CD14-positive monocyte (primary cell): Measurements from ENCODE around the gene PAXX. TPM values are rescaled to one million over a fixed set of nuclear protein-coding genes. Genes with fewer than 3 reads are reported as not detected.

Experiments
- DNase-seq, 3 donors: peaks; one replicate each; pipeline ENCODE4 v3.0.0-alpha.2; 2011 to 2022
- H2AFZ ChIP-seq: 2 replicates; pipeline ENCODE4 v1.6.0; 2012; ENCODE audit warnings: mild to moderate bottlenecking, low read depth, low read length, inconsistent platforms; ENCODE audit not compliant: insufficient read depth, poor library complexity, severe bottlenecking
- H3K27ac ChIP-seq, 2 donors: 1 replicate in 1 of 2; 2 replicates in 1 of 2; pipeline ENCODE4 v1.5.1; 2012 to 2013; ENCODE audit warnings: low read length in 2 of 2, control low read depth in 1 of 2, inconsistent platforms in 1 of 2, low read depth in 1 of 2, mild to moderate bottlenecking in 1 of 2
- H3K27me3 ChIP-seq, 2 donors: one replicate each; pipeline versions ENCODE4 v1.6.0 to v1.6.1; 2011 to 2013; ENCODE audit warnings: low read length in 2 of 2; ENCODE audit not compliant: control insufficient read depth in 2 of 2, insufficient read depth in 2 of 2
- H3K36me3 ChIP-seq, 2 donors: replicated peaks in 1 of 2; 1 replicate in 1 of 2; 2 replicates in 1 of 2; pipeline versions ENCODE4 v1.5.1 to v1.6.1; 2012 to 2013; ENCODE audit warnings: low read length in 2 of 2, control low read depth in 1 of 2, inconsistent platforms in 1 of 2, mild to moderate bottlenecking in 1 of 2; ENCODE audit not compliant: insufficient read depth in 2 of 2, control insufficient read depth in 1 of 2
- H3K4me1 ChIP-seq, 2 donors: 1 replicate in 1 of 2; 2 replicates in 1 of 2; pipeline versions ENCODE4 v1.5.1 to v1.6.1; 2012 to 2013; ENCODE audit warnings: low read length in 2 of 2, control low read depth in 1 of 2, inconsistent platforms in 1 of 2, mild to moderate bottlenecking in 1 of 2, moderate library complexity in 1 of 2; ENCODE audit not compliant: insufficient read depth in 2 of 2, control insufficient read depth in 1 of 2
- H3K4me2 ChIP-seq: replicated peaks from 2 replicates; pipeline ENCODE3; 2012; ENCODE audit warnings: low read length, moderate library complexity, mild to moderate bottlenecking; ENCODE audit not compliant: poor library complexity, severe bottlenecking; ENCODE audit errors: extremely low read depth
- H3K4me3 ChIP-seq, 3 experiments: fragments of 200-600 bp in 1 of 3; sonication (generic) in 1 of 3; replicated peaks in 1 of 3; 1 replicate in 2 of 3; 2 replicates in 1 of 3; pipeline ENCODE4 v1.5.1; 2011 to 2013; ENCODE audit warnings: low read length in 3 of 3, mild to moderate bottlenecking in 3 of 3, control low read depth in 2 of 3, low read depth in 2 of 3, inconsistent platforms in 1 of 3, moderate library complexity in 1 of 3
- H3K79me2 ChIP-seq: 2 replicates; pipeline ENCODE4 v1.6.0; 2012; ENCODE audit warnings: mild to moderate bottlenecking, control low read depth, inconsistent platforms, low read length, moderate library complexity; ENCODE audit not compliant: insufficient read depth
- H3K9ac ChIP-seq: 2 replicates; pipeline ENCODE4 v1.6.0; 2017; ENCODE audit warnings: low read length, mild to moderate bottlenecking; ENCODE audit not compliant: insufficient read depth, poor library complexity, severe bottlenecking
- H3K9me3 ChIP-seq, 2 donors: replicated peaks in 1 of 2; 1 replicate in 1 of 2; 2 replicates in 1 of 2; pipeline versions ENCODE4 v1.5.1 to v1.6.1; 2012 to 2013; ENCODE audit warnings: low read length in 2 of 2, control low read depth in 1 of 2; ENCODE audit not compliant: control insufficient read depth in 1 of 2, insufficient read depth in 1 of 2
- H4K20me1 ChIP-seq: 2 replicates; pipeline ENCODE4 v1.6.0; 2012; ENCODE audit warnings: mild to moderate bottlenecking, low read length, control low read depth, moderate library complexity; ENCODE audit not compliant: insufficient read depth
- H3K27ac Mint-ChIP-seq, 7 donors: one replicate each; pipeline ENCODE4 v1.8.0; 2020; ENCODE audit warnings: mild to moderate bottlenecking in 7 of 7, mixed read lengths in 7 of 7, moderate library complexity in 6 of 7, inconsistent platforms in 2 of 7
- H3K27me3 Mint-ChIP-seq, 3 donors: one replicate each; pipeline ENCODE4 v1.8.0; 2021 to 2022; ENCODE audit warnings: low read depth in 3 of 3, mild to moderate bottlenecking in 3 of 3, mixed read lengths in 3 of 3, moderate library complexity in 3 of 3, inconsistent platforms in 1 of 3
- H3K36me3 Mint-ChIP-seq, 2 donors: one replicate each; pipeline ENCODE4 v1.8.0; 2020; ENCODE audit warnings: mixed read lengths in 2 of 2, inconsistent platforms in 1 of 2, mild to moderate bottlenecking in 1 of 2
- H3K4me1 Mint-ChIP-seq: one replicate; pipeline ENCODE4 v1.8.0; 2020; ENCODE audit warnings: mild to moderate bottlenecking, mixed read lengths
- H3K4me3 Mint-ChIP-seq, 2 donors: one replicate each; pipeline ENCODE4 v1.8.0; 2020; ENCODE audit warnings: mild to moderate bottlenecking in 2 of 2, mixed read lengths in 2 of 2, moderate library complexity in 1 of 2
- H3K9me3 Mint-ChIP-seq, 7 donors: one replicate each; pipeline ENCODE4 v1.8.0; 2020 to 2022; ENCODE audit warnings: mixed read lengths in 7 of 7, mild to moderate bottlenecking in 6 of 7, moderate library complexity in 6 of 7, inconsistent platforms in 2 of 7
- CTCF ChIP-seq: fragments of 200-600 bp; IDR thresholded peaks from one replicate; pipeline ENCODE4 v1.8.0; 2022; ENCODE audit warnings: antibody characterized with exemption, mild to moderate bottlenecking
- WGBS: methylation state at CpG from one replicate; pipeline ENCODE4 v1.1.5; 2013; ENCODE audit warnings: missing lambda C conversion rate; ENCODE audit not compliant: insufficient coverage; 5-methylcytosine and 5-hydroxymethylcytosine counted together
- intact Hi-C, 2 donors: fragments of 100-400 bp; cut with micrococcal nuclease; formaldehyde crosslinking; loops; one replicate each; pipeline versions ENCODE4 v1.15.0 to v1.15.1; 2023
- polyA plus RNA-seq, 3 donors: library from polyadenylated mRNA; depleted of rRNA in 1 of 3; unstranded in 2 of 3; stranded (reverse) in 1 of 3; fragments of 300-500 nt in 2 of 3; fragments of >200 nt in 1 of 3; fragmentation: Illumina TruSeq in 2 of 3; gene quantifications; 1 replicate in 2 of 3; 2 replicates in 1 of 3; pipeline ENCODE4 v1.2.3, GENCODE V29; 2012 to 2021

PAXX gene
- polyA plus RNA-seq, 3 donors = 35.3 to 92.9 (median 40.7) TPM

GRCh38 chr9:137019891-137020683 lies 27.9 kb downstream of the PAXX start:
- H3K4me3 Mint-ChIP-seq = no peak overlapping the region
- no peak overlapping the region for H3K27ac ChIP-seq
- peaks cover 0 to 3% of the 10 kb centered on the region in 2 donors for H3K36me3 ChIP-seq
- H2AFZ ChIP-seq = no peak overlapping the region
- TF ChIP-seq CTCF = no peak
- no peaks in the 10 kb centered on the region for H3K79me2 ChIP-seq
- no peak overlapping the region for H3K4me2 ChIP-seq
- no peaks in the 10 kb centered on the region for H3K27me3 ChIP-seq
- no peaks in the 10 kb centered on the region for H4K20me1 ChIP-seq
- H3K4me3 ChIP-seq = no peak overlapping the region
- H3K27me3 Mint-ChIP-seq = peaks cover 0 to 4% (median 0%) of the 10 kb centered on the region in 3 donors
- H3K9me3 ChIP-seq = no peaks in the 10 kb centered on the region
- H3K36me3 Mint-ChIP-seq = peaks cover 5 to 16% of the 10 kb centered on the region in 2 donors
- intact Hi-C loops = no loop called here
- peaks cover 0 to 5% (median 3%) of the 10 kb centered on the region in 7 donors for H3K9me3 Mint-ChIP-seq
- WGBS = 95% methylated on average over 31 of the region's 34 CpGs
- no peak overlapping the region for H3K9ac ChIP-seq
- H3K4me1 Mint-ChIP-seq = peaks cover 2% of the 10 kb centered on the region
- DNase-seq = no peak
- no peak overlapping the region for H3K27ac Mint-ChIP-seq
- H3K4me1 ChIP-seq = peaks cover 4 to 6% of the 10 kb centered on the region in 2 donors

GRCh38 chr9:137020771-137021567 lies 28.7 kb downstream of the PAXX start:
- Histone ChIP-seq H3K36me3 (no peaks in the 10 kb centered on the region), H2AFZ (no peak overlapping the region), H3K27me3 (no peaks in the 10 kb centered on the region), H3K79me2 (no peaks in the 10 kb centered on the region), H3K4me1 (peaks cover 4 to 6% of the 10 kb centered on the region in 2 donors), H3K27ac (no peak overlapping the region), H3K9ac (no peak overlapping the region), H3K4me2 (no peak overlapping the region), H3K9me3 (no peaks in the 10 kb centered on the region), H4K20me1 (no peaks in the 10 kb centered on the region), H3K4me3 (no peak overlapping the region)
- Mint-ChIP-seq H3K27me3 (peaks cover 0 to 4% (median 0%) of the 10 kb centered on the region in 3 donors), H3K27ac (no peak overlapping the region), H3K36me3 (peaks cover 3 to 14% of the 10 kb centered on the region in 2 donors), H3K9me3 (peaks cover 0 to 5% (median 3%) of the 10 kb centered on the region in 7 donors), H3K4me1 (peaks cover 2% of the 10 kb centered on the region), H3K4me3 (no peak overlapping the region)
- WGBS = 97% methylated on average over 32 of the region's 32 CpGs
- DNase-seq = no peak
- no peak for TF ChIP-seq CTCF
- intact Hi-C loops = no loop called here
